ACC112 (cell line): ENCODE measurements around the gene POLR3B.
"Not testable (repeated sequence)": the region's sequence is repeated elsewhere in the genome, so short reads cannot be mapped to it uniquely, and the experiment has no call there.

Experiments used
- H2AFZ ChIP-seq: fragments of 200-600 bp; sonication (generic); one replicate; pipeline ENCODE4 v1.6.0; 2017; ENCODE audit warnings: antibody characterized with exemption, low read length; ENCODE audit not compliant: unreplicated experiment
- H3K27ac ChIP-seq: fragments of 200-600 bp; sonication (generic); 2 replicates; pipeline ENCODE4 v1.5.1; 2014; ENCODE audit warnings: low read depth, mild to moderate bottlenecking, antibody characterized with exemption, low read length, moderate library complexity
- H3K27me3 ChIP-seq: fragments of 200-600 bp; sonication (generic); 2 replicates; pipeline ENCODE4 v1.6.1; 2014; ENCODE audit warnings: mild to moderate bottlenecking, antibody characterized with exemption, low read length, moderate library complexity, mixed read lengths; ENCODE audit not compliant: insufficient read depth
- H3K36me3 ChIP-seq: fragments of 200-600 bp; sonication (generic); 2 replicates; pipeline ENCODE4 v1.6.1; 2016; ENCODE audit warnings: mild to moderate bottlenecking, antibody characterized with exemption, low read length, moderate library complexity, mixed read lengths; ENCODE audit not compliant: insufficient read depth
- H3K4me1 ChIP-seq: fragments of 200-600 bp; sonication (generic); one replicate; pipeline ENCODE4 v1.6.1; 2016; ENCODE audit warnings: low read length, mixed read lengths; ENCODE audit not compliant: insufficient read depth, unreplicated experiment, control insufficient read depth
- H3K4me3 ChIP-seq: fragments of 200-600 bp; sonication (generic); 2 replicates; pipeline ENCODE4 v1.5.1; 2014; ENCODE audit warnings: mild to moderate bottlenecking, low read depth, low read length
- H3K79me2 ChIP-seq: fragments of 200-600 bp; sonication (generic); one replicate; pipeline ENCODE4 v1.6.0; 2016; ENCODE audit warnings: low read length; ENCODE audit not compliant: control insufficient read depth, unreplicated experiment, insufficient read depth

Gene POLR3B

DNA sequence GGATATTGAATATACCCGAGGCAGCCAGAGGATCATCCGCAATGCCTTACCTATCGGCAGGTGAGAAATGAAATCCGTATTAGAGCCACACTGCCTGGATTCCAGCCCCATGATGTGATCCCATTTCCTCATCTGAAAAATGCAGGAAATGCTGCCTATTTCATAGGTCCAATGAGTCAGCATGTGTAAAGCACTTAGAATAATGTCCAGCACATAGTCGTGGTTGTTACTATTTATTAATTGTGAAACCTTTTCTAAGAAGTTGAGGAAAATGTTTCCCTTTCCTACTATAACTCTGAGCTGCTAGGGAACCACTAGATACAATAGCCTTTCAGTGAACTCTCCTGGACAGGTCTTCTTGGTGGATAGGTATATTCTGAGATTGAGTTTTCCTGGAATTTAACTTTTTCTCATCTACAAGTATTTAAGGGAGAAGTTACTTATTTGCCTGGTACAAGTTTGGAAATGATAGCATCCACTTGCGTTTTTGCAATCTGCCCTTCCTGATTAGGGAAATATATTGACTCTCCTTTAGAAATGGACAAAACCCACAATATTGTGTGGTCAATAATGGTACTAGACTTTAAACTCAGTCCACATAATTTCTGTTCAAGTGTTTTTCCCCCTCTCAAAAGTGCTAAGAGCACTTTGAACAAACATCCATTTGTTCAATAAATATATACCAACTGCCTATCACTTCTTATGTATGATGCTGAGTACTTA is 12.2 kb downstream of the POLR3B start:
- H3K27me3 ChIP-seq, result no peaks in the 10 kb centered on the region
- H3K4me3 ChIP-seq, result 0 out of 2 replicates have a peak overlapping the region, but pooled peaks have one; percentile 0
- H3K79me2 ChIP-seq, result no peaks in the 10 kb centered on the region
- peak overlapping the region; percentile 8 for H2AFZ ChIP-seq
- H3K27ac ChIP-seq, result peak overlapping the region; percentile 65
- peaks cover 11% of the 10 kb centered on the region for H3K36me3 ChIP-seq
- H3K4me1 ChIP-seq, result peaks cover 14% of the 10 kb centered on the region

GRCh38 chr12:106378788-106379187 is 21.2 kb downstream of the POLR3B start:
- H3K27ac ChIP-seq, result no peak overlapping the region
- H3K79me2 ChIP-seq, result no peaks in the 10 kb centered on the region
- no peak overlapping the region for H2AFZ ChIP-seq
- peaks cover 27% of the 10 kb centered on the region for H3K36me3 ChIP-seq
- no peaks in the 10 kb centered on the region for H3K4me1 ChIP-seq
- no peaks in the 10 kb centered on the region for H3K27me3 ChIP-seq
- no peak overlapping the region for H3K4me3 ChIP-seq

DNA sequence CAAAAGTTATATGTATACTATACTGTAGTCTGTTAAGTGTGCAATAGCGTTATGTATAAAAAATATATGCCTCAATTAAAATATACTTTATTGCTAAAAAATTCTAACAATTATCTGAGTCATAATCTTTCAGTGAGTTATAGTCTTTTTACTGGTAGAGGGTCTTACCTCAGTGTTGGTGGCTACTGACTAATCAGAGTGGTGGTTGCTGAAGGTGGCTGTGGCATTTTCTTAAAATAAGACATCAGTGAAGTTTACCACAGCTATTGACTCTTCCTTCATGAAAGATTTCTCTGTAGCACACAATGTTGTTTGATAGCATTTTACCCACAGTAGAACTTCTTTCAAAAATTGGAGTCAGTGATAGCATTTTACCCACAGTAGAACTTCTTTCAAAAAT is 23.4 kb downstream of the POLR3B start:
- Histone ChIP-seq H2AFZ (no peak overlapping the region), H3K27ac (no peak overlapping the region), H3K79me2 (no peaks in the 10 kb centered on the region), H3K27me3 (no peaks in the 10 kb centered on the region), H3K4me1 (no peaks in the 10 kb centered on the region), H3K4me3 (no peak overlapping the region), H3K36me3 (peaks cover 27% of the 10 kb centered on the region)

DNA sequence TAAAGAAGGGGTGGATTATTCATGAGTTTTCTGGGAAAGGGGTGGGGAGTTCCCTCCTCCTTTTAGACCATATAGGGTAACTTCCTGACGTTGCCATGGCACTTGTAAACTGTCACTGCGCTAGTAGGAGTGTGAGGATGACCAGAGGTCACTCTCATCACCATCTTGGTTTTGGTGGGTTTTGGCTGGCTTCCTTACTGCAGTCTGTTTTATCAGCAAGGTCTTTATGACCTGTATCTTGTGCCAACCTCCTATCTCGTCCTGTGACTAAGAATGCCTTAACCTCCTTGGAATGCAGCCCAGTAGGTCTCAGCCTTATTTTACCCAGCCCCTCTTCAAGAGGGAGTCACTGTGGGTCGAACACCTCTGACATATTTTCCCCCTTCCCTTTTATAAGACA is 24.3 kb downstream of the POLR3B start:
- not testable (repeated sequence) for H3K27me3 ChIP-seq, H3K4me1 ChIP-seq, H3K27ac ChIP-seq, H3K79me2 ChIP-seq, H2AFZ ChIP-seq, H3K4me3 ChIP-seq
- peaks cover 28% of the 10 kb centered on the region for H3K36me3 ChIP-seq

DNA sequence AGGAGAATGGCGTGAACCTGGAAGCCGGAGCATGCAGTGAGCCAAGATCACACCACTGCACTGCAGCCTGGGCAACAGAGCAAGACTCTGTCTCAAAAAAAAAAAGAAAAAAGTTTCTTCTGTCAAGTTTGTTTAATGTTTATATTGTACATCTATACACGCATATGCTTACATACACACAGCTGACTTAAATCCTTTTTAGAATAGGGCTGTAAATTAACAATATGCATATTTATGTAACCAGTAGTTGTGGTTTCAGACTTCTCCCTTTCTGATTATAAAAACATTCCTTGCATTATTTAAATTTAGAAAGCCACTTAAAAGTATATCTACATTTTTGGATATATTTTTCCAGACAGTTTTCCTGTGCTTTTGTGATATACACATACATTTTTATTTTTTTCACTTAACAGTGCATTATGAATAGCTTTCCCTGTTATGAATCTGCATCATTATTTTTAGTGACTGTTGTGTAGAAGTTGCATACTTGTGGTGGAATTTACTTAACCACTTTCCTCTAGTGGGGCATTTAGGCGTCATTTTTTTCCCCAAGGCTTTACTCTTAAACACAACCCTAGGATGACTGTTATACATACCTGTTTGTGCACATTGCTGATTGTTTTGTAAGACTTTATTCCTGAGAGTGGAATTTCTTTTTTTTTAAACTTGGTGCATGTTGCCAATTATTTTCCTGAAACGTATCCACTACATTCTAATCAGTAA is 29.4 kb downstream of the POLR3B start:
- Histone ChIP-seq H3K4me3 (no peak overlapping the region), H3K27me3 (no peaks in the 10 kb centered on the region), H2AFZ (no peak overlapping the region), H3K4me1 (no peaks in the 10 kb centered on the region), H3K79me2 (no peaks in the 10 kb centered on the region), H3K27ac (no peak overlapping the region), H3K36me3 (peaks cover 9% of the 10 kb centered on the region; the same call in 1 of the 2 replicates)

DNA sequence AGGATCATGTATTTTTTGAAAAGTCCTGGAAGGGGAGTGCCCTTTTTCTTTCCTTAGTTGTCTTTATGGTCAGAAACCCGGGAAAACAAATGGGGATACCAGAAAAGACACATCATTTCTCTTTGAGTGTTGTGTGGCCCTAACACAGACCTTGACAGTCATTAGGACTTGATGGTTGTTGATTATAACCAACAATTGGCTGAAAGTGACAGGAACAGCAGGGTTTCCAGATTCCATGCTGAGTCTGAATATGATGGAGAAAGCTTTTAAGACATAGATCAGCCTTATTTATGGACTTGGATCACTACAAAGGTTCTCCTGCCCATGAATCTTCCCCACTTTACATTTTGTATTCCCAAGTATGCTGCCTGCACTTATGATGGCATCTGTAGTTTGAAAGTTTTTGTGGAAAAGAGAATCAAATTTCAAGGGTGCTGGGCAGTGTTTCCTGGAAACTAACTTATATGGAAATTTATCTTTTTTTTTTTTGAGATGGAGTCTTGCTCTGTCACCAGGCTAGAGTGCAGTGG is 30.4 kb downstream of the POLR3B start:
- H3K4me1 ChIP-seq, result no peaks in the 10 kb centered on the region
- no peaks in the 10 kb centered on the region for H3K27me3 ChIP-seq
- no peak overlapping the region for H2AFZ ChIP-seq
- H3K4me3 ChIP-seq, result no peak overlapping the region
- H3K27ac ChIP-seq, result no peak overlapping the region
- H3K79me2 ChIP-seq, result no peaks in the 10 kb centered on the region
- H3K36me3 ChIP-seq, result peaks cover 4% of the 10 kb centered on the region; the same call in 1 of the 2 replicates

GRCh38 chr12:106389151-106389550 is 31.6 kb downstream of the POLR3B start:
- H3K27me3 ChIP-seq, result no peaks in the 10 kb centered on the region
- H3K36me3 ChIP-seq, result peaks cover 4% of the 10 kb centered on the region; the same call in 1 of the 2 replicates
- H2AFZ ChIP-seq, result no peak overlapping the region
- H3K79me2 ChIP-seq, result no peaks in the 10 kb centered on the region
- H3K4me3 ChIP-seq, result no peak overlapping the region
- H3K4me1 ChIP-seq, result no peaks in the 10 kb centered on the region
- no peak overlapping the region for H3K27ac ChIP-seq

GRCh38 chr12:106392759-106393158 is 35.2 kb downstream of the POLR3B start:
- Histone ChIP-seq H2AFZ (no peak overlapping the region), H3K27me3 (no peaks in the 10 kb centered on the region), H3K79me2 (no peaks in the 10 kb centered on the region), H3K4me1 (no peaks in the 10 kb centered on the region), H3K4me3 (no peak overlapping the region), H3K27ac (no peak overlapping the region), H3K36me3 (peaks cover 13% of the 10 kb centered on the region)

DNA sequence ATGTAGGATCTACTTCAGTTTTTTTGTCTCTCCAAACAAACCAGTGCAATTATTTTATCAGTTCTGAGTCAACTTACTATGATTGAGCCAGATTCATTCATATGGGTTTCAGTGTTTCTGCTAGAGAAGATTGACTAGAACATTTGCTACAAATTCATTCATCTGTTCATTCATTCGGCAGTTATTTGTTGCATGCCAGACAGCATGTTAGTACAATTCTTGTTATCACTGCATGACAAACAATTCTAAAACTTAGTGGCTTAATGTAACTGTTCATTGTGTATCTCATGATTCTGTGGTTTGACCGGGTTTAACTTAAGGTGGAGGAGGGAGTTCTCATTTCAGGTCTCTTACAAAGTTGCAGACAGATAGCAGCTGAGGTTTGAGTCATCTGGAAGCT is 52.3 kb downstream of the POLR3B start:
- Histone ChIP-seq H3K27ac (no peak overlapping the region), H3K36me3 (peaks cover 4% of the 10 kb centered on the region; the same call in 1 of the 2 replicates), H3K79me2 (no peaks in the 10 kb centered on the region), H2AFZ (no peak overlapping the region), H3K4me1 (peaks cover 2% of the 10 kb centered on the region), H3K4me3 (no peak overlapping the region), H3K27me3 (no peaks in the 10 kb centered on the region)

- Histone ChIP-seq H3K4me3 (no peak overlapping the region), H3K27me3 (no peaks in the 10 kb centered on the region), H2AFZ (no peak overlapping the region), H3K27ac (no peak overlapping the region), H3K4me1 (peaks cover 18% of the 10 kb centered on the region), H3K36me3 (peaks cover 4% of the 10 kb centered on the region; the same call in 1 of the 2 replicates), H3K79me2 (no peaks in the 10 kb centered on the region)
These were observed 55.0 kb downstream of the POLR3B start for GRCh38 chr12:106412563-106412962.
